Heart left ventricle (tissue), 16 donors: ENCODE results near the gene PRR29. TPM values are rescaled to one million over a fixed set of nuclear protein-coding genes. Genes with fewer than 3 reads are reported as not detected.

ENCODE experiments used
- ATAC-seq, 4 donors: fragments of 200-7000 bp; cut with Tn5 transposase; one replicate each; pipeline ENCODE4 v1.9.1; 2020 to 2022; ENCODE audit warnings: moderate library complexity in 4 of 4, mild to moderate bottlenecking in 3 of 4, moderate number of reproducible peaks in 1 of 4
- DNase-seq, 5 donors: peaks; one replicate each; pipeline ENCODE4 v3.0.0-alpha.2; 2020
- H3K27ac ChIP-seq, 12 donors: fragments of 200-600 bp; sonication (generic) in 4 of 12; one replicate each; pipeline versions ENCODE4 v1.5.0 to v1.8.0; 2016 to 2022; ENCODE audit warnings: mild to moderate bottlenecking in 2 of 12
- H3K27me3 ChIP-seq, 9 donors: fragments of 200-600 bp; sonication (generic) in 2 of 9; one replicate each; pipeline versions ENCODE4 v1.5.1 to v1.8.0; 2016 to 2022; ENCODE audit warnings: mild to moderate bottlenecking in 3 of 9
- H3K36me3 ChIP-seq, 9 donors: fragments of 200-600 bp; sonication (generic) in 2 of 9; one replicate each; pipeline versions ENCODE4 v1.5.0 to v1.8.0; 2018 to 2022; ENCODE audit warnings: mild to moderate bottlenecking in 2 of 9
- H3K4me1 ChIP-seq, 12 donors: fragments of 200-600 bp; sonication (generic) in 4 of 12; one replicate each; pipeline versions ENCODE4 v1.5.0 to v1.8.0; 2016 to 2022; ENCODE audit warnings: mild to moderate bottlenecking in 3 of 12
- H3K4me3 ChIP-seq, 12 donors: fragments of 200-600 bp; sonication (generic) in 4 of 12; one replicate each; pipeline versions ENCODE4 v1.5.0 to v1.8.0; 2017 to 2022; ENCODE audit warnings: mild to moderate bottlenecking in 9 of 12, moderate library complexity in 4 of 12
- H3K9me3 ChIP-seq, 12 donors: fragments of 200-600 bp; sonication (generic) in 4 of 12; one replicate each; pipeline versions ENCODE4 v1.5.0 to v1.8.0; 2016 to 2022; ENCODE audit warnings: mild to moderate bottlenecking in 1 of 12
- CTCF ChIP-seq, 12 donors: fragments of 200-600 bp; sonication (generic) in 4 of 12; IDR thresholded peaks; one replicate each; pipeline versions ENCODE4 v1.5.0 to v1.8.0; 2018 to 2022; ENCODE audit warnings: antibody characterized with exemption in 12 of 12, mild to moderate bottlenecking in 5 of 12
- POLR2A ChIP-seq, 2 donors: fragments of 450-650 bp; IDR thresholded peaks; one replicate each; pipeline ENCODE4 v1.6.1; 2017; ENCODE audit warnings: antibody characterized with exemption in 2 of 2, mild to moderate bottlenecking in 2 of 2, moderate library complexity in 2 of 2
- WGBS, 4 donors: extraction: QIAGEN DNeasy Blood & Tissue Kit in 2 of 4; methylation state at CpG; one replicate each; pipeline versions ENCODE4 v1.1.5 to v1.1.7; 2013 to 2018; 5-methylcytosine and 5-hydroxymethylcytosine counted together
- intact Hi-C, 10 donors: fragments of 100-400 bp; cut with DNase I; formaldehyde crosslinking; loops; one replicate each; pipeline versions ENCODE4 v1.11.1 to v1.14.2; 2022
- long read RNA-seq, 3 donors: library from polyadenylated mRNA; unstranded; transcript quantifications; one replicate each; pipeline ENCODE4 v2.0.0, GENCODE V29; 2020 to 2021
- polyA plus RNA-seq, 2 donors: library from polyadenylated mRNA; stranded (reverse); fragments of 200-250 nt; gene quantifications; one replicate each; pipeline ENCODE4 v1.2.3, GENCODE V29; 2013
- total RNA-seq, 9 donors: library from RNA; depleted of rRNA in 2 of 9; stranded (reverse); fragments of >200 nt in 2 of 9; fragmentation: NEBNext Ultra II Directional in 3 of 9; extraction: Animal tissue kit (Norgen Biotek cat#: 25700) in 3 of 9; gene quantifications; one replicate each; pipeline versions ENCODE4 v1.1.0 to v1.2.4, GENCODE V29; 2016 to 2023
- donor health status: ischemic (EF 13 %, LVEDD 7.1; RV severe dilation, severe dysfunction).
- donor health status: healthy with polysubstance abuse.
- donor health status: DM: no; HTN: yes; CAD: no.
- donor health status: DM: no; HTN: no; CAD: no.
- donor health status: ischemic (EF 25% LVEDD 6.9; RV normal size, moderate dysfunction).
- donor health status: ischemic (EF 25% LVEDD 5.7; RV mildly dilated, moderate dysfunction).
- donor health status: healthy.
- donor health status: DM: yes; HTN: yes; CAD: no.
- donor health status: ischemic (EF 35%, LVEDD 5.7; RV mildly dilated, moderate dysfunction).
- donor health status: nonischemic (EF 11% LVEDD 7.7; RV severe dilation, severe dysfunction).
- donor health status: DM: yes; HTN: yes; CAD: no.
- donor health status: PGD.
- donor health status: ischemic (EF 29% LVEDD 5.4; RV normal size, mild dysfunction).
- donor health status: nonischemic (EF 23%, LVEDD 6.1; RV moderate dilation, normal function).

PRR29 gene
- total RNA-seq (1 to 10 TPM in 1 of 9 donors, under 1 TPM in 5, not detected in 3; 0.15 to 1.8 (median 0.34) TPM), polyA plus RNA-seq (under 1 TPM; 0.15 to 0.19 TPM)
- long read RNA-seq, donor 1 = 0 reads
- long read RNA-seq, donor 2 = 0 reads
- long read RNA-seq, donor 3 = 0 reads

- TF ChIP-seq POLR2A (IDR thresholded peaks at IDR 0.05) (no peak), CTCF (IDR thresholded peaks at IDR 0.05) (no peak)
- ATAC-seq = peak; percentile 17 to 62 (median 48)
- H3K27ac ChIP-seq = peak within 1 kb of the TSS; percentile 14 to 85 (median 62)
- H3K4me1 ChIP-seq = peaks cover 3 to 58% (median 25%) of the 10 kb centered on the region in 12 donors
- 1 to 4% (median 1%) methylated on average over 18 to 43 of the region's 43 CpGs for WGBS, 4 donors
- peak; percentile 72 to 89 (median 77) for DNase-seq
- peaks cover 0 to 28% (median 12%) of the 10 kb centered on the region in 9 donors for H3K27me3 ChIP-seq
- intact Hi-C loops = no loop called here
- peak within 1 kb of the TSS; percentile 24 to 71 (median 61) for H3K4me3 ChIP-seq
- no peaks in the 10 kb centered on the region for H3K9me3 ChIP-seq
- H3K36me3 ChIP-seq = peaks cover 0 to 11% (median 3%) of the 10 kb centered on the region in 9 donors
These were observed at the start of gene PRR29 for GRCh38 chr17:63998050-63998720. PRR29 (plus strand) TSS chr17:63998351; CDS start chr17:63998365, 14 bp downstream.

GRCh38 chr17:63948521-63948920, 49.6 kb upstream of the PRR29 start:
- intact Hi-C loops = loop anchor here in 2 of 10 donors (5.0 kb wide), 1 partner anchor 39 kb away; no protein-coding TSS in a partner anchor

GRCh38 chr17:63949576-63950250, 48.4 kb upstream of the PRR29 start:
- Histone ChIP-seq H3K27me3 (no peaks in the 10 kb centered on the region), H3K27ac (no peak overlapping the region), H3K4me3 (no peak overlapping the region), H3K4me1 (peaks cover 0 to 26% (median 12%) of the 10 kb centered on the region in 12 donors), H3K9me3 (no peaks in the 10 kb centered on the region), H3K36me3 (no peaks in the 10 kb centered on the region)
- no peak for TF ChIP-seq CTCF (IDR thresholded peaks at IDR 0.05)
- TF ChIP-seq POLR2A (IDR thresholded peaks at IDR 0.05) = no peak
- intact Hi-C loops = loop anchor here in 4 of 10 donors (5.0 kb wide), 2 partner anchors 37 to 38 kb away; partner anchors contain the start of gene CSHL1 (in 1 of the 4)
- ATAC-seq (no peak), DNase-seq (no peak)
- WGBS, 4 donors = 69 to 81% (median 78%) methylated on average over 16 to 18 of the region's 18 CpGs

More at GRCh38 chr17:63948521-63948920, 49.6 kb upstream of the PRR29 start:
- 94 to 96% (median 95%) methylated on average over 9 of the region's 9 CpGs; no CpG with 5 or more reads in 1 of the 4 donors for WGBS, 4 donors
- DNase-seq (no peak), ATAC-seq (no peak)
- Histone ChIP-seq H3K36me3 (no peaks in the 10 kb centered on the region), H3K4me1 (peaks cover 0 to 15% (median 0%) of the 10 kb centered on the region in 12 donors), H3K9me3 (no peaks in the 10 kb centered on the region), H3K27ac (no peak overlapping the region), H3K4me3 (no peak overlapping the region), H3K27me3 (no peaks in the 10 kb centered on the region)
- TF ChIP-seq POLR2A (IDR thresholded peaks at IDR 0.05) (no peak), CTCF (IDR thresholded peaks at IDR 0.05) (no peak)
